ENCODE results near the gene VAMP2. TPM values are rescaled to one million over a fixed set of nuclear protein-coding genes. Genes with fewer than 3 reads are reported as not detected.
A peak's percentile ranks its signal among the peaks of the same experiment; 100 is the strongest.

The VAMP2 gene
- total and polyA plus RNA-seq, 9 of the 15 experiments (the other 6 are each of a cell fraction or from before 2014, with no cell fraction given) = 2.3 to 31.8 (median 6.0) TPM

- TF ChIP-seq CEBPZ (IDR thresholded peaks at IDR 0.05; ENCODE audit: borderline replicate concordance, low read depth, low read length) (no peak), ADNP (tag; IDR thresholded peaks at IDR 0.05) (no peak), ZNF445 (CRISPR knock-in tag; IDR thresholded peaks at IDR 0.05; ENCODE audit: low read depth) (no peak), HDAC1 (IDR thresholded peaks at IDR 0.05) (peak in 1 of 2 experiments; percentile 33; a peak in 1 of 4 replicates), ZFX (CRISPR knock-in tag; IDR thresholded peaks at IDR 0.05) (peak; percentile 12; the same call in 1 of the 2 replicates), ATF4 (CRISPR knock-in tag; IDR thresholded peaks at IDR 0.05) (no peak), BRD9 (IDR thresholded peaks at IDR 0.05; ENCODE audit: low read depth, partially characterized antibody) (peak; percentile 15), SP1 (CRISPR knock-in tag; IDR thresholded peaks at IDR 0.05) (0 out of 2 replicates have a peak, but pooled peaks have one; percentile 27), PRDM10 (IDR thresholded peaks at IDR 0.05; ENCODE audit: partially characterized antibody) (peak; percentile 91), ZBTB17 (CRISPR knock-in tag; IDR thresholded peaks at IDR 0.05) (no peak), HMGXB4 (CRISPR knock-in tag; IDR thresholded peaks at IDR 0.05) (no peak), NCOA1 (IDR thresholded peaks at IDR 0.05; ENCODE audit: low read depth) (no peak), JUND (IDR thresholded peaks at IDR 0.05; ENCODE audit: borderline replicate concordance, low read depth, low read length) (no peak), JUND (tag; IDR thresholded peaks at IDR 0.05; ENCODE audit: borderline replicate concordance, low read depth, low read length) (no peak), PTTG1 (tag; IDR thresholded peaks at IDR 0.05; ENCODE audit: low read depth) (no peak), SAP30 (IDR thresholded peaks at IDR 0.05; ENCODE audit: borderline replicate concordance, insufficient read depth, low read depth, low read length, poor library complexity, severe bottlenecking) (peak; percentile 49)
These were observed 13.0 kb upstream of the VAMP2 start (continued) for GRCh38 chr17:8175795-8176196.
